Left renal cortex interstitium (tissue), 4 donors: ENCODE measurements around the gene TMEM266. TPM values are rescaled to one million over a fixed set of nuclear protein-coding genes. Genes with fewer than 3 reads are reported as not detected.

Source experiments
- DNase-seq, 4 donors: peaks; one replicate each; pipeline ENCODE4 v3.0.0-alpha.2; 2013; ENCODE audit warnings: low read depth in 4 of 4, low spot score in 2 of 4, missing footprints in 1 of 4
- polyA plus RNA-seq, 4 donors: library from polyadenylated mRNA; unstranded; fragments of 120-200 nt; gene quantifications; one replicate each; pipeline ENCODE4 v1.2.1, GENCODE V29; 2013; ENCODE audit not compliant: insufficient read length in 4 of 4

TMEM266 gene
- polyA plus RNA-seq, 4 donors, result 9.3 to 15.1 (median 12.9) TPM

DNA sequence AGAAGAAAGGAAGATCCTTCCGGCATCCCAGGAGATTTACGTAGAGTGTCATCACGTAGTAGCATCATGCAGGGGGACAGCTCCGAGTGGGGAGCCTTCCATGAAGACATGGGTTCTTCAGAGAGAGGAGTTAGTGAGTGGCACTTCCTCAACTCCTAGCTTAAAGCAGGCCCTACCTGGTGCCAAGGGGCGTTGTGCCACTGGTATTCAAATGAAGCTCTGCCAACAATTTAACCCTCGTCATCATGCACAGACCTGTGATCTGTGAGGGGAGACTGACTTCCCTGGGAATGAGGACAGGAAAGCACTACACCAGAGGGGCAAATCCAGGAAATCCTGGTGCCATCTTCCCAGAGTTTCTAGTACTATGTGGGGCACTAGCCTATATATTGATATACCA is 59.0 kb downstream of the TMEM266 start:
- DNase-seq, result no peak

GRCh38 chr15:76123031-76123430 is 63.2 kb downstream of the TMEM266 start:
- DNase-seq, result no peak

GRCh38 chr15:76127169-76127568 is 67.4 kb downstream of the TMEM266 start:
- no peak for DNase-seq

DNA sequence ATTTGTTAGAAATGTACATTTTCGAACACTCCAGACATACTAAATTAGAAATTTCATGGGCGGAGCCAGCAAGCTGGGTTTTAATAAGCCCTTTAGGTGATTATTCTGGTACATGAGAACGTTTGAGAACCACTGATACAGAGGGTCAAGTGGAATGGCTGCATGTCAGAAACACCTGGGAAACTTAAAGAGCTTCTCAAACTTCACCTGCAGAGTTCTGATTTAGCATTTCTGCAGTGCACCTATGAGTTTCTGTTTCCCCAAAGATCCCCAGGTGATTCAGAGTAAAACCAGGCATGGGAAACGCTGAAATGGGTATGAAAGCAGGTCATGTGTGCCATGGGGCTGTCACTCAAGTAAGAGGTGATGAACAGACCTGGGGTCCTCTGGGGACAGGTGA is 68.1 kb downstream of the TMEM266 start:
- no peak for DNase-seq

- no peak for DNase-seq
Observed at GRCh38 chr15:76134537-76134936, 74.8 kb downstream of the TMEM266 start.

GRCh38 chr15:76135516-76135915 is 75.7 kb downstream of the TMEM266 start:
- DNase-seq, result no peak

GRCh38 chr15:76138436-76138835 is 78.7 kb downstream of the TMEM266 start:
- DNase-seq, result no peak

DNA sequence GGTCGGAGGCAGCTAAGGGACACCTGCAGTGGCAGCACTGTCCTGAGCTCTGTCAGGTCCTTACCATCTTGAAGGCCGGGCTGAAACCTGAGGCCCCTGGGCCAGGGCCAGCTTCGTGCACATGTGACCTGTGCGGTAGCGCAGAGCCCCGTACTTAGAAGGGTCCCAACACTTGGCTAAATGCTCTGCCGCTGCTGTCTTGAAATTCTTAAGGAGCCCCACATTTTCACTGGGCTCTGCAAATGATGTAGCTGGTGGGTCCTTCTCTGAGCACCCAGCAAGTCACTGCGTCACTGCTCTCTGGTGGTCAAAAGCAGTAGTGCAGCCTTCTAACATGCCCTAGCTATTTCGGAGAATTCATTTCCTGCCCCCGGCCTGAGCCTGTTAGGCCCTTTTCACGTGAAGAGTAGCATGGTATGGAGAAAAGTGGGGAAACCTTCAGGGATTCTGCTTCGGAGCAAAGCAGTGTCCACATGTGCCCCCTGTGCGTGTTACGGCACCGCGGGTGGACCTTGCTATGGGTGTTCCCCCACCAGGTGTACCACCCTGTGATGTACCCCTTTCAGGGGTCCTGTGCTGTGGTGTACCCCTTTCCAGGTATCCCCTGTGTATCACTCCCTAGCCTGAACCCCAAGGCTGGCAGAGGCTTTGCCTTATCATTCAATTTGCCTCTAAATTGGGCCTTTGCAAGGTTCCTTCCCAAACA is 79.7 kb downstream of the TMEM266 start:
- peak in 1 of 4 donors; percentile 72 for DNase-seq

GRCh38 chr15:76140074-76140464 is 80.3 kb downstream of the TMEM266 start:
- DNase-seq, result no peak

GRCh38 chr15:76146812-76147211 is 87.0 kb downstream of the TMEM266 start:
- no peak for DNase-seq

GRCh38 chr15:76147906-76148570 is 88.3 kb downstream of the TMEM266 start:
- DNase-seq, result peak in 1 of 4 donors; percentile 43

- no peak for DNase-seq
Observed at GRCh38 chr15:76149291-76149915, 89.6 kb downstream of the TMEM266 start.

GRCh38 chr15:76150513-76150912 is 90.7 kb downstream of the TMEM266 start:
- DNase-seq, result no peak

DNA sequence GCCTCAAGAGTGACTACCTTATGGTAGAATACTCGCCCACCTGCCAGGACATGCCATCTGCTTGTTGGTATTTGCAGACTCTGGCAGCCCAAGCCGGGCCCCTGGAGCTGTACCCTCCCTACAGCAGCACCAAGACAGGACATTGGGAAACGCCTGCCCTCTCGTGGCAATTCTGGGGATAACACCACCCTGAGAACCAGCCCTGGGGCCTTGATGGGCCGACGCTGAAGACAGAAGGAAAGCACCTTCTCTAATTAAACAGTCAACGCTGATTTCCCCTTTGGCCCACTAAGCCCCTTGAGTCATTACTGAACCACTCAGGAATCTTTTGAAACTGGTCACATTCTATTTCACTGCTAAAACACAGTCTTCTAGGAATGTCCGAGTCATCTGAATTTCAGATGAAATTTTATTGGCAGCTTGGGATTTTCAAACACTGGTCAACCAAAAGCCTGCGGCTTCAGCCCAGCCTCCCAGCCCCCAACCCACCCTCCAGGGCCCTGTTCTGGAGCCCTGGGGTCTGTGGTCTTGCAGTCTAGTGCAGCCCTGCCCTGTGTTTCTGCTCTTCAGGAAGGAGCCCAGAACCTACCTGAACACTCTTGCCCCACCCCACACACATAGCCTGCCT is 91.3 kb downstream of the TMEM266 start:
- peak in 1 of 4 donors; percentile 40 for DNase-seq

GRCh38 chr15:76151599-76151974 is 91.8 kb downstream of the TMEM266 start:
- DNase-seq, result no peak

GRCh38 chr15:76152197-76152596 is 92.4 kb downstream of the TMEM266 start:
- no peak for DNase-seq

DNA sequence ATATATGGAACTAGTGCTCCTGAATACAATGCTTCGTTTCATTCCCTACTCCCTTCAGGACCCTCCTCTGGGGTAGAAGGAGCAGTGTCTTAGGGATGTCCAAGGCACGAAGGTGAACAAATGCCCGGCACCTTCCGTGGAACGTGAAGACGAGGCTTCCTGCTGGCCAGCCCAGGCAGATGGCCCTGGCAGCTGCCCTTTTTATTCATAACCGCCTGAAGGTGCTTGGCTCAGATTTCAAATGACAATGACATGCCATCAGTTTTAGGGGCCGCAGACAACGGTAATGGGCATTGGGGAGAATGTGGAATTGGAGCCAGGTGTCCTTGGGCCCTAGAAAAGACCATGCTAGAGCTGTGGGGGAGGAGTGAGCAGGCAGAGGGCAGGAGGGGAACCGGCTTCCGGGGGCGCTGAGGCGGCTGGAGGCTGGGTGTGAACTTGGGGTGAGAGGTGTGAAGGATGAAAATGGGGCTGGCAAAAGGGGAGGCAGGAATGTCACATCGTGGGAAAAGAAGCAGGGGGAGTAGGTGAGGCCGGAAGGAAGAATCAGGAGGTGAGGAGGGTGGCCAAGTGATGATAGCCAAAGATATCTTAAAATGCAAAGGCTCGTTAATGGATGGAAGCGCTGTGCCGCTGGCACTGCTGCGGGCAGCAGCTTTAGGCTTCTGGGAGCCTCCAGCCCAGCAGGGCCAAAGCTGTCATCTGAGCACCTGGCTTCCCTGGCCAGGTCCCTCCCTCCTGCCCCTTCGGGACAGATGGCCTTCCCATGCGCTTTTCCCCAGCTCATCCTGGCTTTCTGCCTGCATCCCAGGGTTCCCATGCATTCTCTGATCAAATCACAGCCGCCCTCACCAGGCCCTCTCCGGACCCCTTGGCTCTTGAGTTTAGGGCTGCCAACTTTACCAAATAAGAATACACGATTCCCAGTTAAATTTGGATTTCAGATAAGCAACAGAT is 93.7 kb downstream of the TMEM266 start:
- DNase-seq, result no peak

- DNase-seq, result no peak
Observed at GRCh38 chr15:76155731-76156130, 95.9 kb downstream of the TMEM266 start.

DNA sequence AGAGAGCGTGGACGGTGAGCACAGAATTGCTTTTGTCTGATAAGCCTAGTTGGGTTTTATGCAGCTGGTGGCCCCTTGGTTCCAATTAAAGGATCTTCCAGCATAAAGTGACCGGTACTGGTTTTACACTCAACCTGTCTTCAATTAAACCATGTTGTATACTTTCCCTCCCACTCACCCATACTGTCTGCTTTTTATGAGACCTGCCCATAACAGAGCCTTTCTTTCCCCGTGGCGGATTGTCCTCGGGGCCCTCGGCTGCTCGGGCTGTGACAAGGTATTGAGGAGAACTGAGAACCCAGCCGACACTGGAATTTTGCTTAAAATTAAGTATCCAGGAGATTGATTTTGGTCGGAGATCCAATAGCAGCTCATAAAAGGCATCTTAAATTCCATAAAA is 98.4 kb downstream of the TMEM266 start:
- no peak for DNase-seq

GRCh38 chr15:76158815-76159214 is 99.0 kb downstream of the TMEM266 start:
- DNase-seq, result no peak
